Suprapubic skin (tissue), 4 donors: ENCODE measurements around the gene C19orf38. TPM values are rescaled to one million over a fixed set of nuclear protein-coding genes. Genes with fewer than 3 reads are reported as not detected.

ENCODE experiments used
- DNase-seq, 2 donors: peaks; one replicate each; pipeline ENCODE4 v3.0.0-alpha.2; 2019; ENCODE audit warnings: low spot score in 2 of 2
- H3K27ac ChIP-seq: fragments of 200-600 bp; sonication (generic); one replicate; pipeline ENCODE4 v1.5.1; 2019
- H3K27me3 ChIP-seq: fragments of 200-600 bp; sonication (generic); one replicate; pipeline ENCODE4 v1.5.1; 2019
- H3K36me3 ChIP-seq: fragments of 200-600 bp; sonication (generic); one replicate; pipeline ENCODE4 v1.5.1; 2019
- H3K4me1 ChIP-seq: fragments of 200-600 bp; sonication (generic); one replicate; pipeline ENCODE4 v1.5.1; 2019
- H3K4me3 ChIP-seq: fragments of 200-600 bp; sonication (generic); one replicate; pipeline ENCODE4 v1.5.1; 2019; ENCODE audit warnings: mild to moderate bottlenecking
- H3K9me3 ChIP-seq: fragments of 200-600 bp; sonication (generic); one replicate; pipeline ENCODE4 v1.5.1; 2019
- CTCF ChIP-seq, 2 donors: fragments of 200-600 bp in 1 of 2; fragments of 450-650 bp in 1 of 2; sonication (generic) in 1 of 2; IDR thresholded peaks; one replicate each; pipeline ENCODE4 v1.5.1; 2016 to 2019; ENCODE audit warnings: antibody characterized with exemption in 2 of 2, mild to moderate bottlenecking in 1 of 2, moderate library complexity in 1 of 2
- EP300 ChIP-seq: sonication (generic); formaldehyde crosslinking; IDR thresholded peaks from one replicate; pipeline ENCODE4 v1.6.1; 2017; ENCODE audit warnings: antibody characterized with exemption
- POLR2A ChIP-seq, 2 donors: fragments of 450-650 bp; IDR thresholded peaks; one replicate each; pipeline ENCODE4 v1.6.1; 2017; ENCODE audit warnings: antibody characterized with exemption in 2 of 2, mild to moderate bottlenecking in 2 of 2, moderate library complexity in 2 of 2
- POLR2AphosphoS5 ChIP-seq, 3 donors: sonication (generic); formaldehyde crosslinking; IDR thresholded peaks; one replicate each; pipeline ENCODE4 v1.6.1; 2017; ENCODE audit warnings: antibody characterized with exemption in 3 of 3
- WGBS: methylation state at CpG from one replicate; pipeline ENCODE4 v1.1.5; 2018; 5-methylcytosine and 5-hydroxymethylcytosine counted together
- total RNA-seq, 4 donors: library from RNA; depleted of rRNA; stranded (reverse); fragments of >200 nt; gene quantifications; one replicate each; pipeline ENCODE4 v1.1.0, GENCODE V29; 2016

The C19orf38 gene
- total RNA-seq, 4 donors from 2014 or later, result 1.7 TPM; not detected in 3

- Histone ChIP-seq H3K4me3 (no peak overlapping the region), H3K36me3 (peaks cover 95% of the 10 kb centered on the region), H3K27ac (no peak overlapping the region), H3K4me1 (peaks cover 9% of the 10 kb centered on the region), H3K9me3 (no peaks in the 10 kb centered on the region), H3K27me3 (no peaks in the 10 kb centered on the region)
- TF ChIP-seq EP300, result no peak
- no peak for TF ChIP-seq POLR2A (IDR thresholded peaks at IDR 0.05)
- no peak for TF ChIP-seq CTCF (IDR thresholded peaks at IDR 0.05)
- no peak for TF ChIP-seq POLR2AphosphoS5 (IDR thresholded peaks at IDR 0.05)
- DNase-seq, result no peak
- 92% methylated on average over 11 of the region's 11 CpGs for WGBS
Observed at GRCh38 chr19:10918359-10918758, 70.1 kb downstream of the C19orf38 start.

Other genes starting within 250 kb of the C19orf38 start
- gene SLC44A2, start 222.9 kb upstream of the C19orf38 start, total RNA-seq, result 100 to 1,000 TPM in 1 of 4 donors, 10 to 100 TPM in 3; 59.1 to 108 (median 94.5) TPM
- 100 to 1,000 TPM; 114 to 280 (median 132) TPM for gene ILF3, start 194.1 kb upstream of the C19orf38 start, total RNA-seq
- 10 to 100 TPM; 34.4 to 57.2 (median 40.2) TPM for gene QTRT1, start 147.0 kb upstream of the C19orf38 start, total RNA-seq
- 100 to 1,000 TPM; 135 to 322 (median 173) TPM for gene DNM2, start 130.3 kb upstream of the C19orf38 start, total RNA-seq
- 10 to 100 TPM in 3 of 4 donors, 1 to 10 TPM in 1; 8.9 to 26.2 (median 20.4) TPM for gene TMED1, start 12.2 kb upstream of the C19orf38 start, total RNA-seq
- 10 to 100 TPM; 19.8 to 26.6 (median 23.2) TPM for gene CARM1, start 23.1 kb downstream of the C19orf38 start, total RNA-seq
- 10 to 100 TPM; 32.4 to 68.0 (median 50.2) TPM for gene YIPF2, start 80.2 kb downstream of the C19orf38 start, total RNA-seq
- 10 to 100 TPM; 25.7 to 36.3 (median 33.0) TPM for gene TIMM29, start 80.4 kb downstream of the C19orf38 start, total RNA-seq
- gene SMARCA4, start 112.6 kb downstream of the C19orf38 start, total RNA-seq, result 100 to 1,000 TPM in 2 of 4 donors, 10 to 100 TPM in 2; 85.2 to 142 (median 101) TPM
- 100 to 1,000 TPM in 2 of 4 donors, 10 to 100 TPM in 2; 48.1 to 174 (median 119) TPM for gene LDLR, start 241.0 kb downstream of the C19orf38 start, total RNA-seq